Smooth muscle cell (in vitro differentiated cells): ENCODE data around the gene PREB. TPM values are rescaled to one million over a fixed set of nuclear protein-coding genes. Genes with fewer than 3 reads are reported as not detected.
"Not testable (repeated sequence)": the region's sequence is repeated elsewhere in the genome, so short reads cannot be mapped to it uniquely, and the experiment has no call there.

Source experiments
- DNase-seq: peaks from one replicate; lab custom pipeline; 2025; ENCODE audit not compliant: unreplicated experiment; lab: John Stamatoyannopoulos, UW
- H2AFZ ChIP-seq: fragments of 200-600 bp; sonication (generic); 2 replicates; pipeline ENCODE4 v1.6.0; 2016; ENCODE audit warnings: antibody characterized with exemption, low read depth, mild to moderate bottlenecking
- H3F3A ChIP-seq: fragments of 200-600 bp; sonication (generic); 2 replicates; pipeline ENCODE4 v1.6.0; 2017; ENCODE audit warnings: antibody characterized with exemption, low read depth
- H3K27ac ChIP-seq: fragments of 200-600 bp; sonication (generic); 2 replicates; pipeline ENCODE4 v1.5.1; 2016; ENCODE audit warnings: low read depth, mild to moderate bottlenecking
- H3K27me3 ChIP-seq: fragments of 200-600 bp; sonication (generic); 2 replicates; pipeline ENCODE4 v1.6.1; 2016; ENCODE audit warnings: low read depth, mild to moderate bottlenecking
- H3K36me3 ChIP-seq: fragments of 200-600 bp; sonication (generic); 2 replicates; pipeline ENCODE4 v1.5.1; 2016; ENCODE audit warnings: low read depth
- H3K4me1 ChIP-seq: fragments of 200-600 bp; sonication (generic); 2 replicates; pipeline ENCODE4 v1.5.1; 2016; ENCODE audit warnings: low read depth
- H3K4me2 ChIP-seq: fragments of 200-600 bp; sonication (generic); 2 replicates; pipeline ENCODE4 v1.6.0; 2016; ENCODE audit warnings: mild to moderate bottlenecking
- H3K4me3 ChIP-seq: fragments of 200-600 bp; sonication (generic); 2 replicates; pipeline ENCODE4 v1.5.1; 2016; ENCODE audit warnings: mild to moderate bottlenecking
- H3K79me2 ChIP-seq: fragments of 200-600 bp; sonication (generic); 2 replicates; pipeline ENCODE4 v1.6.0; 2016; ENCODE audit warnings: low read depth, mild to moderate bottlenecking
- H3K9ac ChIP-seq: fragments of 200-600 bp; sonication (generic); 2 replicates; pipeline ENCODE4 v1.6.0; 2016; ENCODE audit warnings: low read depth
- H3K9me3 ChIP-seq: fragments of 200-600 bp; sonication (generic); replicated peaks from 2 replicates; pipeline ENCODE4 v1.5.1; 2016; ENCODE audit warnings: low read depth
- H4K20me1 ChIP-seq: fragments of 200-600 bp; sonication (generic); 2 replicates; pipeline ENCODE4 v1.6.0; 2016; ENCODE audit warnings: low read depth
- WGBS: methylation state at CpG from one replicate; pipeline ENCODE4 v1.1.7; 2016; ENCODE audit warnings: low lambda C conversion rate; 5-methylcytosine and 5-hydroxymethylcytosine counted together
- polyA plus RNA-seq: library from polyadenylated mRNA; unstranded; fragments of >200 nt; fragmentation: Nextera tagmentation; extraction: Ambion mirVana; gene quantifications from 2 replicates; pipeline ENCODE4 v1.2.1, GENCODE V29; 2016
- total RNA-seq: library from RNA; depleted of rRNA; stranded (reverse); fragments of >200 nt; gene quantifications from 2 replicates; pipeline ENCODE4 v1.2.3, GENCODE V29; 2014
- TF ChIP-seq, protein P1 (sequence below): fragments of 200-600 bp; sonication (generic); IDR thresholded peaks from 2 replicates; pipeline ENCODE4 v1.5.1; 2017; ENCODE audit warnings: borderline replicate concordance, mild to moderate bottlenecking, antibody characterized with exemption; ENCODE audit not compliant: insufficient read depth, poor library complexity, severe bottlenecking

PREB gene
- total and polyA plus RNA-seq, 2 experiments from 2014 or later = 53.2 to 62.6 TPM

DNA sequence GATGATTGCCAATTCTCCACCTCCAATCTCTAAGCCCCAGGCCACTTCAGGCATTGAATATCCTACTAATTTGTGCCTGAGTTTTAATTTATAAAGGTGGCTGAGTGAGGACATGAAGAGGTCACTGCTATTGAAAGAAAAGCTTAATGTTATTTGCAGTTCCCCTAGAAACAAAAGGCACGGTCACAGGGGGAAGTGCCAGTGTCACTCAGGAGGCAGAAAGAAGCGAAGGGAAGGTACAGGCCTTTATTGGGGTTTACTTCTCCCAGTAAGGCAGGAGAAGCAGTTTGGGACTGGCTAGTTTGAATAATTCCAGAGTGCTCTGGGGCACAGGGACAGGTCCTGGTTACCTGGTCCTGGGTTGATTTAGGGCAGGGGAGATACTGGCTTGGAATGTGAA lies 12.5 kb downstream of the PREB start:
- Histone ChIP-seq H3K79me2 (no peaks in the 10 kb centered on the region), H3K36me3 (no peaks in the 10 kb centered on the region), H3K27ac (no peak overlapping the region), H2AFZ (no peak overlapping the region), H3F3A (no peaks in the 10 kb centered on the region), H3K4me3 (no peak overlapping the region), H3K4me1 (peaks cover 5% of the 10 kb centered on the region), H3K4me2 (no peak overlapping the region), H3K27me3 (peaks cover 63% of the 10 kb centered on the region), H3K9ac (no peak overlapping the region), H4K20me1 (no peaks in the 10 kb centered on the region), H3K9me3 (no peaks in the 10 kb centered on the region)
- 89% methylated on average over 2 of the region's 2 CpGs for WGBS
- TF ChIP-seq, protein P1, sequence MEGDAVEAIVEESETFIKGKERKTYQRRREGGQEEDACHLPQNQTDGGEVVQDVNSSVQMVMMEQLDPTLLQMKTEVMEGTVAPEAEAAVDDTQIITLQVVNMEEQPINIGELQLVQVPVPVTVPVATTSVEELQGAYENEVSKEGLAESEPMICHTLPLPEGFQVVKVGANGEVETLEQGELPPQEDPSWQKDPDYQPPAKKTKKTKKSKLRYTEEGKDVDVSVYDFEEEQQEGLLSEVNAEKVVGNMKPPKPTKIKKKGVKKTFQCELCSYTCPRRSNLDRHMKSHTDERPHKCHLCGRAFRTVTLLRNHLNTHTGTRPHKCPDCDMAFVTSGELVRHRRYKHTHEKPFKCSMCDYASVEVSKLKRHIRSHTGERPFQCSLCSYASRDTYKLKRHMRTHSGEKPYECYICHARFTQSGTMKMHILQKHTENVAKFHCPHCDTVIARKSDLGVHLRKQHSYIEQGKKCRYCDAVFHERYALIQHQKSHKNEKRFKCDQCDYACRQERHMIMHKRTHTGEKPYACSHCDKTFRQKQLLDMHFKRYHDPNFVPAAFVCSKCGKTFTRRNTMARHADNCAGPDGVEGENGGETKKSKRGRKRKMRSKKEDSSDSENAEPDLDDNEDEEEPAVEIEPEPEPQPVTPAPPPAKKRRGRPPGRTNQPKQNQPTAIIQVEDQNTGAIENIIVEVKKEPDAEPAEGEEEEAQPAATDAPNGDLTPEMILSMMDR = no peak
- DNase-seq = no peak

DNA sequence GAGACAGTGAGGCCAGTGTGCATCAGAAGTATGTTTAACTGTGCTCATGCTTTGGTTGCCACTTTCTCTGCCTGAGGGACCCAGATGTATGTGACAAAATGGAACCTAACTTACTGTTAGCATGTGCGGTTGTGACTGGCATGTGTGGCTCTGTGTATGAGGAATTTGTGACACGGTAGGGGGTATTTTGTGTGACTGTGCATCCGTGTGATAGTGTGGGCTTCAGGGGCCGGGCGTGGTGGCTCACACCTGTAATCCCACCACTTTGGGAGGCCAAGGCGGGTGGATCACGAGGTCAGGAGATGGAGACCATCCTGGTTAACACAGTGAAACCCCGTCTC lies 15.1 kb downstream of the PREB start:
- not testable (repeated sequence) for H4K20me1 ChIP-seq, H3K9ac ChIP-seq
- peaks cover 71% of the 10 kb centered on the region for H3K27me3 ChIP-seq

DNA sequence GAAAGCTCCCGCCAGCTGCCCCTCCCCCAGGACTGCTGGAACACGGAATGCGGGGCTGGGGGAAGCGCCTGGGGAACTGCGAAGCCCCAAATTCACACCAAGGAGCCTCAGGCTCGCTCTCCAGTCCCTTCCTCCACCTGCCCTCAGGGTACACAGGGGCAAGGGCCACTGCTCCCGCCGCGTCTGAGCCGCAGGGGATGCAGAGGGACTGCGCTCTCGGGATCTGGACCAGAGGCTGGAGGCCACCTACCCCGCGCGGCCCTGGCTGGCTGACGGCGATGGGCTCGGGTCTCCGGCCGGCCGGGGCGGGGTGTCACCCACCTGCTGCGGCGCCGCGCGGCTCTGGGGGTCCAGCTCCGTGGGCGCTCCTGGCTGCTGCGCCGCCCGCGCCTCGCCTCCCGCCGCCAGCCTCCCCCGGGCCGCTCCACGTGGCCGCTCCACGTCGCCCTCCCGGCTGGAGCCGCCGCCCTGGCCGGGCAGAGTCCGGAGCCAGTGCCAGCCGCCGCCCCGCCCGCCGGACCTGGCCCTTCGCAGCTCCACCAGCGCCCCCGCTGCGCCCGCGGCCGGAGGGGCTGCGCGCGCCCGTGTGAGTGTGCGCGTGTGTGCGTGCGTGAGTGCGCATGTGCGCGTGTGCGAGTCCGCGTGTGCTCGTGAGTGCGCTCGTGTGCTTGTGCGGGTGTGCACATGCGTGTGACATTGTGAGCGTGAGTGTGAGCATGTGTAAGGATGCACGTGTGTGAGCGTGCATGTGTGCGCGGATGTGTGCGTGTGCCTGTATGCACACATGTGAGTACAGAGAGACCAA lies 15.7 kb downstream of the PREB start, which contains the start of gene CGREF1:
Gene CGREF1 (minus strand): TSS at position 604 of the 805 bp plus-strand sequence. CDS start 14,762 bp downstream, outside the sequence.
- 12% methylated on average over 70 of the region's 84 CpGs for WGBS
- TF ChIP-seq, protein P1 = no peak
- Histone ChIP-seq H3K79me2 (no peaks in the 10 kb centered on the region), H3K27me3 (peaks cover 71% of the 10 kb centered on the region), H3K9ac (no peak within 1 kb of the TSS), H3K9me3 (no peaks in the 10 kb centered on the region), H3K36me3 (no peaks in the 10 kb centered on the region), H4K20me1 (no peaks in the 10 kb centered on the region), H3K4me3 (peak within 1 kb of the TSS; percentile 42), H3K4me1 (peaks cover 5% of the 10 kb centered on the region), H2AFZ (no peak within 1 kb of the TSS), H3F3A (no peaks in the 10 kb centered on the region), H3K4me2 (peak within 1 kb of the TSS; percentile 85), H3K27ac (no peak within 1 kb of the TSS)
- no peak for DNase-seq

More for the DNA sequence above, 15.1 kb downstream of the PREB start:
- H2AFZ ChIP-seq, H3K79me2 ChIP-seq, H3K27ac ChIP-seq, DNase-seq, H3K36me3 ChIP-seq, H3F3A ChIP-seq, H3K9me3 ChIP-seq, H3K4me1 ChIP-seq: not testable (repeated sequence)
- WGBS = 88% methylated on average over 8 of the region's 8 CpGs
- Histone ChIP-seq H3K4me3 (peak overlapping the region; percentile 42), H3K4me2 (peak overlapping the region; percentile 85)

DNA sequence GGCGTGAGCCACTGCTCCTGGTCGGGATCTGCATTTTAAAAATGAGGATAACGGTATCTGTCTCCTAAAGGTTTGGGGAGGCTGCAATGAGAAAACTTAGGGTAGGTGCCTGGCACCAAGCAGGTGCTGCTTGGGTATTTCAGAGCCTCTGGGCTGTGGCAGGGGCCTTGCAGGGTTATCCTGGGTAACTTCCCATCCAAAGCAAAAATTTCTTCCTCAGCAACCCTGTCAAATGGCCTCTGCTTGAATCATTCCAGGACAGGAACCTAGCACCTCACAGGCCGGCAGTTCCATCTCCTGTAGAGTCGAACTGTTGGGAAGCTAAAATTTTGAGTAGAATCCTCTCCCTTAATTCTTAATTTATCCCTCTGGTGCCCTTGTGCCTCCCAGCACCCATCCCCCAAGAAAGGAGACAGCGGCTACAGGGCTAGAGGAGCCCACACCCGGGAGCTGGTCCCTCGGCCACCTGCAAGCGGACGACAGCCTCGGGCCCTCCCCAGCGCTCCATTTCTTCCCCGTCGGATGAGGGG lies 16.4 kb downstream of the PREB start:
- H3K4me1 ChIP-seq = peaks cover 5% of the 10 kb centered on the region
- no peaks in the 10 kb centered on the region for H3K9me3 ChIP-seq
- peak overlapping the region; percentile 42 for H3K4me3 ChIP-seq
- WGBS = 32% methylated on average over 13 of the region's 14 CpGs
- no peaks in the 10 kb centered on the region for H3K79me2 ChIP-seq
- peaks cover 68% of the 10 kb centered on the region for H3K27me3 ChIP-seq
- no peaks in the 10 kb centered on the region for H4K20me1 ChIP-seq
- H2AFZ ChIP-seq = no peak overlapping the region
- TF ChIP-seq, protein P1 = no peak
- no peak for DNase-seq
- H3K27ac ChIP-seq = no peak overlapping the region
- peak overlapping the region; percentile 85 for H3K4me2 ChIP-seq
- no peak overlapping the region for H3K9ac ChIP-seq
- H3K36me3 ChIP-seq = no peaks in the 10 kb centered on the region
- H3F3A ChIP-seq = no peaks in the 10 kb centered on the region
